ENCODE data around the gene TP53AIP1.

TP53AIP1 gene

DNA sequence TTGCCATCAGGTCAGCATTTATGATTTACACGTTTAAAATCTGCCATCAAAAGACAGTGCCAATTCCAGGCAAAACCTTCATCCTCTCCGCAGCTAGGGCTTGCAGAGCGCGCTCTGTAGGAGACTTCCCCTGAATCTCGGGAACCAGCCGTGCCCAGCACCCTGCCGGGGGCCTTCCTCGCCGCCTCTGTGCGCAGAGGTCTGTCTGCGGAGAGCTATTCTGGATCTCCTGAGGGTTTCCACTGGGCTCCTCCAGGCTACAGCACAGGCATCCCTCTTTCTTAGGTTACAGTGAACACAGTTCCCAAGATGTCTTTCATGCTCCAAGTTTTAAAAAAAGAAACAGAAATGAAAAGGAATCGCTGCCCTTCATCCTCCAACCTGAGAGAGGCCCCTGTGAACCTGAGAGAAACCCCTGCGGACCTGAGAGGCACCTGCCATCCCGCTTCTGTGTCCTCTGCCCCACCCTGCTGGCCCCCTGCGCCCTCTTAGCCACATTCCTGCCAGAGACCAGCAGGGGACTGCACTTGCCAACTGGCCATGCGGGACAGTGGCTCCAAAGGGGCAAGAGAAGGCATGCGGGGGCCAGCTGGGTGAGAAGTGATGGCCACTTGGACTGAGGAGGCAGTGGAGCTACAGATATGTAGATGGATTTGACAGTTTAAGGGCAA lies 16.1 kb downstream of the TP53AIP1 start:
- no peak for DNase-seq (ENCODE audit: low read depth)
- no peak overlapping the region for H3K4me3 ChIP-seq (ENCODE audit: low read depth, low read length)
- TF ChIP-seq POLR2A (IDR thresholded peaks at IDR 0.05; ENCODE audit: extremely low read depth, insufficient read length) (no peak), MYC (IDR thresholded peaks at IDR 0.05; ENCODE audit: low read depth, low read length) (no peak)
- TF ChIP-seq, protein P1, sequence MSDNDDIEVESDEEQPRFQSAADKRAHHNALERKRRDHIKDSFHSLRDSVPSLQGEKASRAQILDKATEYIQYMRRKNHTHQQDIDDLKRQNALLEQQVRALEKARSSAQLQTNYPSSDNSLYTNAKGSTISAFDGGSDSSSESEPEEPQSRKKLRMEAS (IDR thresholded peaks at IDR 0.05; ENCODE audit: low read depth, low read length) = no peak
- TF ChIP-seq, protein P2, sequence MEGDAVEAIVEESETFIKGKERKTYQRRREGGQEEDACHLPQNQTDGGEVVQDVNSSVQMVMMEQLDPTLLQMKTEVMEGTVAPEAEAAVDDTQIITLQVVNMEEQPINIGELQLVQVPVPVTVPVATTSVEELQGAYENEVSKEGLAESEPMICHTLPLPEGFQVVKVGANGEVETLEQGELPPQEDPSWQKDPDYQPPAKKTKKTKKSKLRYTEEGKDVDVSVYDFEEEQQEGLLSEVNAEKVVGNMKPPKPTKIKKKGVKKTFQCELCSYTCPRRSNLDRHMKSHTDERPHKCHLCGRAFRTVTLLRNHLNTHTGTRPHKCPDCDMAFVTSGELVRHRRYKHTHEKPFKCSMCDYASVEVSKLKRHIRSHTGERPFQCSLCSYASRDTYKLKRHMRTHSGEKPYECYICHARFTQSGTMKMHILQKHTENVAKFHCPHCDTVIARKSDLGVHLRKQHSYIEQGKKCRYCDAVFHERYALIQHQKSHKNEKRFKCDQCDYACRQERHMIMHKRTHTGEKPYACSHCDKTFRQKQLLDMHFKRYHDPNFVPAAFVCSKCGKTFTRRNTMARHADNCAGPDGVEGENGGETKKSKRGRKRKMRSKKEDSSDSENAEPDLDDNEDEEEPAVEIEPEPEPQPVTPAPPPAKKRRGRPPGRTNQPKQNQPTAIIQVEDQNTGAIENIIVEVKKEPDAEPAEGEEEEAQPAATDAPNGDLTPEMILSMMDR (IDR thresholded peaks at IDR 0.05; ENCODE audit: low read depth, low read length) = no peak

DNA sequence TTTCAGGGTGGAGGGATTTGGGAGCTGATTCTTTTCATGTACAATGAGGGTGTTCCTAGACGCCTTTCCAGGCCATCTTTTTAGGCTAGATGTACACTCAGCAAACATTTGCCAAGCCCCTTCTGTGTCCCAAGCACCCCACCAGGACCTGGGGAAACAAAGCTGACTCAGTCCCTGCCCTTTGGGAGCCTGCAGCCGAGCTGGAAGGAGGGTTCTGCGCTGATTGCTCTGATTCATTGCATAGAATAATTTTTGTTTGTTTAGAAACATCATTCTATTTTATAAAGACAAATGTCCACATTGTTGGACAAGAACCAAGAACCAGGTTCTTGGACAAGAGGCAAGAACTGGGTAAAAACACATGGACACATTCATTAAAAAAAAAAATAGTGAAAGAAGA lies 16.7 kb downstream of the TP53AIP1 start:
- no peak for DNase-seq (ENCODE audit: low read depth)
- TF ChIP-seq POLR2A (IDR thresholded peaks at IDR 0.05; ENCODE audit: extremely low read depth, insufficient read length) (no peak), MYC (IDR thresholded peaks at IDR 0.05; ENCODE audit: low read depth, low read length) (no peak)
- TF ChIP-seq, protein P2 (IDR thresholded peaks at IDR 0.05; ENCODE audit: low read depth, low read length) = no peak
- TF ChIP-seq, protein P1 (IDR thresholded peaks at IDR 0.05; ENCODE audit: low read depth, low read length) = no peak

DNA sequence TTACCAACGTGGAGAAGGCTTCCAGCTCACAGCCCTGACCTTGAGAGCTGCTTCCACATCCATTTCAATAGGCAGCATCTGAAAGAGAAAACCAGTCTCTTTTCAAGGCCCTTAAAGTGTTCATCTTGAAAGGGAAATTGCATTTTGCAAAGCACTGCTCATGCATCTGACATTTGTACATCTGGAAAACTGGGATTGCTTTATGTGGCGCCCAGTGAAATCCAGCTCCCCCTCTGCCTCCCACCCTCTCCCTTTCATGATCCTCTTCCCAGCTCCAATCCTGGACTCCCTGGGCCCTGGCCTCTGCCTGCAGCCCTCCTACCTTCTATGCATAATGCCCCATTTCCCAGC lies 17.4 kb downstream of the TP53AIP1 start:
- no peak overlapping the region for H3K4me3 ChIP-seq (ENCODE audit: low read depth, low read length)
- DNase-seq (ENCODE audit: low read depth) = no peak
- TF ChIP-seq, protein P2 (IDR thresholded peaks at IDR 0.05; ENCODE audit: low read depth, low read length) = no peak
- no peak for TF ChIP-seq MYC (IDR thresholded peaks at IDR 0.05; ENCODE audit: low read depth, low read length)
- TF ChIP-seq POLR2A (IDR thresholded peaks at IDR 0.05; ENCODE audit: extremely low read depth, insufficient read length) = no peak
- TF ChIP-seq, protein P1 (IDR thresholded peaks at IDR 0.05; ENCODE audit: low read depth, low read length) = no peak

More for the DNA sequence above, 16.7 kb downstream of the TP53AIP1 start:
- H3K4me3 ChIP-seq (ENCODE audit: low read depth, low read length) = no peak overlapping the region

DNA sequence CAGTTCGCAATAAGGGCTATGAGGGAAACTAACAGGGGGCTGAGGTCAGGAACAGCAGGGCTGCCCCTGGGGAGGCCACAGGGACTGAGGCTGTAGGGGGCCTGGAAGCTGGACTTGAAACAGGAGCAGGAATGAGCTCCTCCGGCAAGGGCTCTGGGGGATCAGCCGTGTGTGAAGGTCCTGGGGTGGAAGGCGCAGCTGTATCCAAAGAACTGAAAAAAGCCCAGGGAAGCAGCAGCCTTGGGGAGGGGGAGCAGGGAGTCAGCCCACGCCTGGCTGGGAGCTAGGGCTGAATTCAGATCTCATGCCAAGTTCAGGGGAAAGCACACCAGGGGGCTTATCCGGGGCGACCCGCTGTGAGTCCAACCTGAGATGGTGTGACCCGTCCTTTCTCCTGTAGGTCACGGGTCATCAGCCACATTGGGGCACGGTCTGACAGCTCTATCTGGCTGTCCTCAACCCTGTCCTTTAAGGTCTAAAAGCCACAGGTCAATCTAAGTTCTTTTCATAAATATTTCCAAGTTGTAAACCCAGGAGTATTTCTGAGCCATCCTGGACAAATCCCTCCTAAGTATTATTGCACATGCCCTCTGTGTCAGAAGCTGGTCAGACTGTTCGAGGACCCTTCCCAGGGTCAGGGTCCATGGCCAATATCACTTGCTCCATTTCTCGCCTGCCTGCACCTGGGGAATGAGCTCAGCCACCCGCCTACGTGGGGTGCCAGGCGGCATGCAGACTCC lies 18.0 kb downstream of the TP53AIP1 start:
- TF ChIP-seq, protein P1 (IDR thresholded peaks at IDR 0.05; ENCODE audit: low read depth, low read length) = no peak
- no peak for TF ChIP-seq POLR2A (IDR thresholded peaks at IDR 0.05; ENCODE audit: extremely low read depth, insufficient read length)
- TF ChIP-seq MYC (IDR thresholded peaks at IDR 0.05; ENCODE audit: low read depth, low read length) = no peak
- TF ChIP-seq, protein P2 (IDR thresholded peaks at IDR 0.05; ENCODE audit: low read depth, low read length) = no peak
- no peak for DNase-seq (ENCODE audit: low read depth)
- H3K4me3 ChIP-seq (ENCODE audit: low read depth, low read length) = no peak overlapping the region

DNA sequence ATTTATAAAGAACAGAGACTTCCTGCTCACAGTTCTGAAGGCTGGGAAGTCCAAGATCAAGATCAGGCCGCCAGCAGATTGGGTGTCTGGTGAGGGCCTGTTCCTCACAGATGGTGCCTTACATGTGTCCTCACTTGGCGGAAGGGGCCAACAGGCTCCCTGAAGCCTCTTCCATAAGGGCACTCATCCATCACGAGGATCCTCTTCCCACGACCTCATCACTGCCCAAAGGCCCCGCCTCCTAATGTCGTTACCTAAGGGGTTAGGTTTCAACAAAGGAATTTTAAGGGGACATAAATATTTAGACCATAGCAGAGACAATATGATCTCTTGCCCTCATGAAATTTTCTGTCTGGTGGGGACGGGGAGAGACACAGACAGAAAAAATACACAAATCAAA lies 18.6 kb downstream of the TP53AIP1 start:
- H3K4me3 ChIP-seq (ENCODE audit: low read depth, low read length) = no peak overlapping the region
- no peak for DNase-seq (ENCODE audit: low read depth)
- TF ChIP-seq POLR2A (IDR thresholded peaks at IDR 0.05; ENCODE audit: extremely low read depth, insufficient read length) = no peak
- TF ChIP-seq, protein P1 (IDR thresholded peaks at IDR 0.05; ENCODE audit: low read depth, low read length) = no peak
- TF ChIP-seq, protein P2 (IDR thresholded peaks at IDR 0.05; ENCODE audit: low read depth, low read length) = no peak
